ENCODE data around the gene STRN4. TPM values are rescaled to one million over a fixed set of nuclear protein-coding genes. Genes with fewer than 3 reads are reported as not detected.

STRN4 gene
- total RNA-seq, 4 donors from 2014 or later = 77.4 to 127 (median 87.4) TPM

- Histone ChIP-seq H3K4me1 (peaks cover 0 to 48% (median 11%) of the 10 kb centered on the region in 4 donors), H3K4me3 (no peak overlapping the region), H3K27ac (peak overlapping the region in 3 of 4 donors; percentile 37 to 75 (median 44)), H3K27me3 (no peaks in the 10 kb centered on the region), H3K36me3 (peaks cover 0 to 40% (median 8%) of the 10 kb centered on the region in 3 donors), H3K9me3 (no peaks in the 10 kb centered on the region)
- DNase-seq (ENCODE audit: low spot score in 2 of 2) = no peak
- TF ChIP-seq CTCF (IDR thresholded peaks at IDR 0.05) = no peak
- TF ChIP-seq POLR2A (IDR thresholded peaks at IDR 0.05) = no peak
- TF ChIP-seq EP300 (IDR thresholded peaks at IDR 0.05) = no peak
- 92% methylated on average over 84 to 86 of the region's 86 CpGs for WGBS, 2 donors
These were observed 9.7 kb upstream of the STRN4 start for GRCh38 chr19:46755853-46756543.

- H3K27ac ChIP-seq = peak overlapping the region in 3 of 4 donors; percentile 37 to 75 (median 44)
- TF ChIP-seq CTCF (IDR thresholded peaks at IDR 0.05) = no peak
- TF ChIP-seq EP300 (IDR thresholded peaks at IDR 0.05) = peak in 1 of 2 donors; percentile 45
- no peak for TF ChIP-seq POLR2A (IDR thresholded peaks at IDR 0.05)
- no peak for DNase-seq (ENCODE audit: low spot score in 2 of 2)
- H3K4me3 ChIP-seq = no peak overlapping the region
- peaks cover 0 to 40% (median 7%) of the 10 kb centered on the region in 4 donors for H3K4me1 ChIP-seq
- WGBS, 2 donors = 63 to 70% methylated on average over 33 to 39 of the region's 39 CpGs
- no peaks in the 10 kb centered on the region for H3K9me3 ChIP-seq
- no peaks in the 10 kb centered on the region for H3K27me3 ChIP-seq
- H3K36me3 ChIP-seq = peaks cover 0 to 47% (median 8%) of the 10 kb centered on the region in 3 donors
These were observed 9.0 kb upstream of the STRN4 start for GRCh38 chr19:46755077-46755852.

DNA sequence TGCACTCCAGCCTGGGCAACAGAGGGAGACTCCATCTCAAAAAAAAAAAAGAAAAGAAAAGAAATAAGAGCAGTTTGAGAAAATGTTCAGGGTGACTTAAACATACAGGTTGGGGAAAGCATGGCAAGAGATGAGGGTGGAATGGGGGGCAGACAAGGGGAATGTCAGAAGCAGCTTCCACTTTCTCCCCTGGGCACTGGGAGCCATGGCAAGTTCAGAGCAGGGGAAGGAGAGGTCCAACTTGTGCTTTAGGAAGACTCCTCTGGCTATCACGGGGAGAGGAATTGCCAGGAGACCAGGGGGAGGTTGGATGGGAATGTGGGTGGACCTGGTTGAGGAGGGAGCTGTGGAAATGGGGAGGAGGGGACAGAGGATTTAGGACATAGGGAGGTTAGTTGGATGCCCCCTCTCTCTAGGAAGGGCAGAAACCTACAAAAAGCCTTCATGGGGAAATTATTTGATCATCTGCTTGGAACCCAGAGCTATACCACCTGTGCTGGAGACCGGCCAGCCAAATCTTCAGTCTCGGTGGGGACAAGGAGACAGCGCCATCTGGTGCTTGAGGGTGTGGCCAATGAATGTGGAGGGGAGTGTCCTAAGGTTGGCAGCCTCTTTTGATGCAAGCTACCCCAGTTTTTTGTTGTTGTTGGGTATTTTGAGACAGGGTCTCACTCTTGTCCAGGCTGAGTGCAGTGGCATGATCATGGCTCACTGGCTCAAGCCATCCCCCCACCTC is 7.3 kb upstream of the STRN4 start:
- H3K36me3 ChIP-seq = peaks cover 0 to 62% (median 8%) of the 10 kb centered on the region in 3 donors
- no peaks in the 10 kb centered on the region for H3K9me3 ChIP-seq
- TF ChIP-seq EP300 (IDR thresholded peaks at IDR 0.05) = no peak
- TF ChIP-seq CTCF (IDR thresholded peaks at IDR 0.05) = peak; percentile 39 to 51 (median 46)
- peaks cover 0 to 28% (median 6%) of the 10 kb centered on the region in 4 donors for H3K4me1 ChIP-seq
- 26% methylated on average over 4 of the region's 4 CpGs for WGBS, 2 donors
- no peak overlapping the region for H3K4me3 ChIP-seq
- DNase-seq (ENCODE audit: low spot score in 2 of 2) = peak in 1 of 2 donors; percentile 56
- H3K27ac ChIP-seq = no peak overlapping the region
- H3K27me3 ChIP-seq = no peaks in the 10 kb centered on the region

DNA sequence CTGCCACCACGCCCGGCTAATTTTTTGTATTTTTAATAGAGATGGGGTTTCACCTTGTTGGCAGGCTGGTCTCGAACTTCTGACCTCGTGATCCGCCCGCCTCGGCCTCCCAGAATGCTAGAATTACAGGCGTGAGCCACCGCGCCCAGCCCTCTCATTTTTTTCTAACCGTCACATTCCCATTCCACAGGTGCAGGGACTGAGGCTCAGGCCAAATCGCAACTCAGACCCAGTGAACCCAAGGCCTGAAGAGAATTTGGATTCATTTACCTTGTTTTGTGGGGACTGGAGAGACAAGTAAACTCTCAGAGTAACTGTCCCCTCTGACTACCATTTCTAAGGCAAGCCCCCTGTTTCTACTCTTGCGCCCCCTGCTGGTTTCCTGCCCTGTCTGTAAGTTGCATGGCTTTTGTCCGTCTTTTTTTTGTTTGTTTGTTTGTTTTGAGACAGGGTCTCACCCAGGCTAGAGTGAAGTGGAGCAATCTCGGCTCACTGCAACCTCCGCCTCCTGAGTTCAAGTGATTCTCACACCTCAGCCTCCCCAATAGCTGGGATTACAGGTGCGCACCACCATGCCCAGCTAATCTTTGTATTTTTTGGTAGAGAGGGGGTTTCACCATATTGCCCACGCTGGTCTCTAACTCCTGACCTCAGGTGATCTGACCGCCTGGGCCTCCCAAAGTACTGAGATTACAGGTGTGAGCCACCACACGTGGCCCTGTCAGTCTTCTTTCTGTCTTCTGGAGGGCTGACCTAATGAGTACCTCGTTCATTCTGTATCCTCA is 2.3 kb upstream of the STRN4 start:
- Histone ChIP-seq H3K27ac (no peak overlapping the region), H3K9me3 (no peaks in the 10 kb centered on the region), H3K36me3 (peaks cover 0 to 42% (median 0%) of the 10 kb centered on the region in 3 donors), H3K27me3 (no peaks in the 10 kb centered on the region), H3K4me1 (peaks cover 4 to 30% (median 19%) of the 10 kb centered on the region in 4 donors), H3K4me3 (no peak overlapping the region)
- 83 to 87% methylated on average over 21 of the region's 21 CpGs for WGBS, 2 donors
- no peak for TF ChIP-seq POLR2A (IDR thresholded peaks at IDR 0.05)
- no peak for TF ChIP-seq EP300 (IDR thresholded peaks at IDR 0.05)
- TF ChIP-seq CTCF (IDR thresholded peaks at IDR 0.05) = peak; percentile 56 to 79 (median 63)
- DNase-seq (ENCODE audit: low spot score in 2 of 2) = peak; percentile 45 to 87

All from tibial nerve (tissue), 4 donors.